SH-SY5Y (cell line): ENCODE data around the gene PLPP4.

Experiments used
- GATA2 ChIP-seq: IDR thresholded peaks from 2 replicates; pipeline ENCODE4 v1.6.1; 2011; ENCODE audit warnings: mild to moderate bottlenecking, low read depth, low read length
- GATA3 ChIP-seq: IDR thresholded peaks from 2 replicates; pipeline ENCODE4 v1.6.1; 2011; ENCODE audit warnings: low read depth, mild to moderate bottlenecking, low read length, moderate library complexity

GRCh38 chr10:120580918-120581895 lies 124.2 kb downstream of the PLPP4 start:
- TF ChIP-seq GATA2 (no peak), GATA3 (no peak)
